Hematopoietic multipotent progenitor cell treated with erythropoietin and hydrocortisone succinate and interleukin-3 and kit ligand, for 8 days (in vitro differentiated cells): ENCODE measurements around the gene GGN.
A peak's percentile ranks its signal among the peaks of the same experiment; 100 is the strongest.
"Not testable (repeated sequence)": the region's sequence is repeated elsewhere in the genome, so short reads cannot be mapped to it uniquely, and the experiment has no call there.

ENCODE experiments used
- DNase-seq: peaks from one replicate; pipeline ENCODE4 v3.0.0-alpha.2; 2015

Gene GGN

GRCh38 chr19:38387550-38388348 lies at the start of gene GGN:
Gene GGN, minus strand, starts transcription at chr19:38388034. Its CDS starts 773 bp downstream, at chr19:38387261.
- peak; percentile 69 for DNase-seq

- no peak for DNase-seq
These were observed 49.5 kb upstream of the GGN start for GRCh38 chr19:38437295-38437694.

GRCh38 chr19:38434549-38435051 lies 46.8 kb upstream of the GGN start:
- no peak for DNase-seq

GRCh38 chr19:38433268-38433733 lies 45.5 kb upstream of the GGN start, which contains the start of gene RYR1:
Gene RYR1, plus strand, starts transcription at chr19:38433691. Its CDS starts 139 bp downstream, at chr19:38433830.
- peak; percentile 51 for DNase-seq

GRCh38 chr19:38430931-38431330 lies 43.1 kb upstream of the GGN start:
- no peak for DNase-seq

GRCh38 chr19:38429811-38430156 lies 42.0 kb upstream of the GGN start:
- DNase-seq = no peak

- no peak for DNase-seq
These were observed 41.4 kb upstream of the GGN start for GRCh38 chr19:38429055-38429810.

GRCh38 chr19:38427035-38427677 lies 39.3 kb upstream of the GGN start:
- DNase-seq = not testable (repeated sequence)

- DNase-seq = peak; percentile 8
These were observed 38.1 kb upstream of the GGN start, which contains the start of gene RASGRP4 for GRCh38 chr19:38425810-38426466. Gene RASGRP4, minus strand, starts transcription at chr19:38426219. Its CDS starts 128 bp downstream, at chr19:38426091.

GRCh38 chr19:38425222-38425809 lies 37.5 kb upstream of the GGN start:
- DNase-seq = no peak

GRCh38 chr19:38424272-38424671 lies 36.4 kb upstream of the GGN start:
- DNase-seq = no peak

GRCh38 chr19:38422438-38422837 lies 34.6 kb upstream of the GGN start:
- no peak for DNase-seq

- DNase-seq = no peak
These were observed 34.0 kb upstream of the GGN start for GRCh38 chr19:38421856-38422255.

- DNase-seq = no peak
These were observed 33.1 kb upstream of the GGN start for GRCh38 chr19:38420935-38421334.

GRCh38 chr19:38417544-38418506 lies 30.0 kb upstream of the GGN start:
- DNase-seq = peak; percentile 55

GRCh38 chr19:38417146-38417543 lies 29.3 kb upstream of the GGN start:
- no peak for DNase-seq

GRCh38 chr19:38413416-38413815 lies 25.6 kb upstream of the GGN start:
- no peak for DNase-seq

GRCh38 chr19:38412961-38413360 lies 25.1 kb upstream of the GGN start:
- DNase-seq = no peak

- DNase-seq = no peak
These were observed 24.7 kb upstream of the GGN start for GRCh38 chr19:38412491-38412890.

- not testable (repeated sequence) for DNase-seq
These were observed 24.1 kb upstream of the GGN start for GRCh38 chr19:38411898-38412297.
